Measurements from ENCODE around the gene OSBPL5.

Gene OSBPL5

GRCh38 chr11:3203221-3204043 is 38.3 kb upstream of the OSBPL5 start (continued):
- TF ChIP-seq ZNF843 (tag by site-specific recombination; IDR thresholded peaks at IDR 0.05) (no peak), ZNF623 (tag by site-specific recombination; IDR thresholded peaks at IDR 0.05) (no peak), ZBTB48 (tag by site-specific recombination; IDR thresholded peaks at IDR 0.05) (no peak), YY2 (tag by site-specific recombination; IDR thresholded peaks at IDR 0.05) (no peak), ZBTB1 (tag by site-specific recombination; IDR thresholded peaks at IDR 0.05) (no peak), ZSCAN4 (tag by site-specific recombination; IDR thresholded peaks at IDR 0.05) (no peak), ZBTB44 (tag by site-specific recombination; IDR thresholded peaks at IDR 0.05) (peak; percentile 79), ZBTB7A (tag by site-specific recombination; IDR thresholded peaks at IDR 0.05; ENCODE audit: low read depth) (no peak), ZNF513 (tag by site-specific recombination; IDR thresholded peaks at IDR 0.05) (no peak), KLF8 (tag by site-specific recombination; IDR thresholded peaks at IDR 0.05) (no peak), ZNF76 (tag by site-specific recombination; IDR thresholded peaks at IDR 0.05; ENCODE audit: borderline replicate concordance, low read depth) (no peak), ZNF529 (tag by site-specific recombination; IDR thresholded peaks at IDR 0.05; ENCODE audit: insufficient replicate concordance) (no peak)

GRCh38 chr11:3202759-3203158 is 37.6 kb upstream of the OSBPL5 start:
- no peaks in the 10 kb centered on the region for H3K9me3 ChIP-seq (ENCODE audit: control insufficient read depth, insufficient read depth, low read depth, low read length)
- TF ChIP-seq PRDM1 (tag by site-specific recombination; IDR thresholded peaks at IDR 0.05), result no peak
- no peak for TF ChIP-seq SP3 (tag by site-specific recombination; IDR thresholded peaks at IDR 0.05)
- TF ChIP-seq OSR2 (tag by site-specific recombination; IDR thresholded peaks at IDR 0.05), result no peak
- TF ChIP-seq ZNF776 (tag by site-specific recombination; IDR thresholded peaks at IDR 0.05; ENCODE audit: borderline replicate concordance), result no peak
- no peak for TF ChIP-seq ZBTB26 (tag by site-specific recombination; optimal IDR thresholded peaks at IDR 0.05)
- TF ChIP-seq ZXDB (tag by site-specific recombination; IDR thresholded peaks at IDR 0.05), result no peak
- no peak for TF ChIP-seq ZNF302 (tag by site-specific recombination; IDR thresholded peaks at IDR 0.05; ENCODE audit: low read depth)
- no peak for TF ChIP-seq ATF2 (tag by site-specific recombination; IDR thresholded peaks at IDR 0.05; ENCODE audit: low read depth)
- no peak for TF ChIP-seq ZBTB17 (tag by site-specific recombination; IDR thresholded peaks at IDR 0.05)
- no peak for TF ChIP-seq ZBTB10 (tag by site-specific recombination; IDR thresholded peaks at IDR 0.05)
- no peak for TF ChIP-seq HOXD13 (CRISPR knock-in tag; IDR thresholded peaks at IDR 0.05; ENCODE audit: borderline replicate concordance)
- ChIA-PET POLR2A (no interaction called here), CTCF (no interaction called here)
- no peaks in the 10 kb centered on the region for H3K36me3 ChIP-seq (ENCODE audit: control insufficient read depth in 2 of 2, insufficient read depth in 1 of 2, low read length in 2 of 2)
- no peaks in the 10 kb centered on the region for H3K4me1 ChIP-seq (ENCODE audit: control insufficient read depth, insufficient read depth, low read length)
- no peak overlapping the region for H3K27ac ChIP-seq (ENCODE audit: extremely low read depth, low read depth, low read length)
- no peak overlapping the region for H3K4me3 ChIP-seq (ENCODE audit: low read depth, low read length)

Data from HEK293 (cell line).